Measurements from ENCODE around the gene NAT14.

NAT14 gene

DNA sequence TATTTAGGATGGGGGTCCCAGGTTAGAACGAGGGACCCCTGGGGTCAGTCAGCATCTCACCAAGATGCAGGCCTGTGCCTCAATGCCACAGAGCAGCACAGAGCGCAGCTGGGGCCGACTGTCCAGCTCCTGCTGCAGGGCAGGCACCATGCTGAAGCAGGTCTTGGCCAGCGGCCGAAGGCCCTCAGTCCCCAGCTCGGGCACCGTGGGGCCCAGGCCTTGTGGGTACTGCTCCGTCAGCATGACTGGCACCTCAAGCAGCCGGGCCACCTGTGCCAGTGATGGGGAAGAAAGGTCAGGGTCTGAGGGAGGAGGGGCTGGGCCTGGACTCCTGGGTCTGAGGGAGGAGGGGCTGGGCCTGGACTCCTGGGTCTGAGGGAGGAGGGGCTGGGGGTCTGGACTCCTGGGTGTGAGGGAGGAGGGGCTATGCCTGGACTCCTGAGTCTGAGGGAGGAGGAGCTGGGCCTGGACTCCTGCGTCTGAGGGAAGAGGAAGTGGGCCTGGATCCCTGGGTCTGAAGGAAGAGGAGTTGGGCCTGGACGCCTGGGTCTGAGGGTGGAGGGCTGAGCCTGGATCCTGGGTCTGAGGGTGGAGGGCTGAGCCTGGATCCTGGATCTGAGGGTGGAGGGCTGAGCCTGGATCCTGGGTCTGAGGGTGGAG lies 29.3 kb upstream of the NAT14 start:
- Histone ChIP-seq H2AFZ (ENCODE audit: low read length) (no peak overlapping the region), H3F3A (ENCODE audit: insufficient read depth, low read length) (0 out of 2 replicates have a peak, but pooled peaks cover 4% of the 10 kb centered on the region), H4K20me1 (ENCODE audit: insufficient read depth, low read length) (no peaks in the 10 kb centered on the region), H3K4me3 (ENCODE audit: low read length) (no peak overlapping the region), H3K9me3 (replicated peaks; ENCODE audit: insufficient read depth, low read length) (no peaks in the 10 kb centered on the region), H3K36me3 (replicated peaks; ENCODE audit: insufficient read depth, low read length) (no peaks in the 10 kb centered on the region), H3K79me2 (ENCODE audit: low read length) (no peaks in the 10 kb centered on the region), H3K9me2 (replicated peaks; ENCODE audit: insufficient read depth, low read length) (no peaks in the 10 kb centered on the region), H3K4me1 (ENCODE audit: low read length) (no peaks in the 10 kb centered on the region), H3K27ac (ENCODE audit: low read length) (no peak overlapping the region), H3K27me3 (replicated peaks; ENCODE audit: insufficient read depth, low read length) (peaks cover 12% of the 10 kb centered on the region), H3K9ac (ENCODE audit: low read length) (no peak overlapping the region), H3K4me2 (ENCODE audit: low read depth, low read length) (no peak overlapping the region)
- no peak for DNase-seq
- TF ChIP-seq EZH2phosphoT487 (IDR thresholded peaks at IDR 0.05; ENCODE audit: low read length), result no peak
- no peak for TF ChIP-seq CTCF (IDR thresholded peaks at IDR 0.05; ENCODE audit: low read length)
- no peak for TF ChIP-seq EZH2 (optimal IDR thresholded peaks at IDR 0.05; ENCODE audit: low read depth, low read length)

- DNase-seq, result no peak
- peaks cover 10% of the 10 kb centered on the region for H3K27me3 ChIP-seq (replicated peaks; ENCODE audit: insufficient read depth, low read length)
- no peak overlapping the region for H3K4me3 ChIP-seq (ENCODE audit: low read length)
- TF ChIP-seq EZH2 (optimal IDR thresholded peaks at IDR 0.05; ENCODE audit: low read depth, low read length) (no peak), CTCF (IDR thresholded peaks at IDR 0.05; ENCODE audit: low read length) (no peak), EZH2phosphoT487 (IDR thresholded peaks at IDR 0.05; ENCODE audit: low read length) (no peak)
- no peaks in the 10 kb centered on the region for H3K9me3 ChIP-seq (replicated peaks; ENCODE audit: insufficient read depth, low read length)
- H3K27ac ChIP-seq (ENCODE audit: low read length), result no peak overlapping the region
- H3K9ac ChIP-seq (ENCODE audit: low read length), result no peak overlapping the region
- no peaks in the 10 kb centered on the region for H3K4me1 ChIP-seq (ENCODE audit: low read length)
- no peaks in the 10 kb centered on the region for H4K20me1 ChIP-seq (ENCODE audit: insufficient read depth, low read length)
- H3K4me2 ChIP-seq (ENCODE audit: low read depth, low read length), result no peak overlapping the region
- H2AFZ ChIP-seq (ENCODE audit: low read length), result no peak overlapping the region
- no peaks in the 10 kb centered on the region for H3K36me3 ChIP-seq (replicated peaks; ENCODE audit: insufficient read depth, low read length)
- H3K79me2 ChIP-seq (ENCODE audit: low read length), result peaks cover 3% of the 10 kb centered on the region; the same call in 1 of the 2 replicates
- no peaks in the 10 kb centered on the region for H3K9me2 ChIP-seq (replicated peaks; ENCODE audit: insufficient read depth, low read length)
- H3F3A ChIP-seq (ENCODE audit: insufficient read depth, low read length), result 0 out of 2 replicates have a peak, but pooled peaks cover 4% of the 10 kb centered on the region
Observed at GRCh38 chr19:55456347-55456746, 28.6 kb upstream of the NAT14 start.

DNA sequence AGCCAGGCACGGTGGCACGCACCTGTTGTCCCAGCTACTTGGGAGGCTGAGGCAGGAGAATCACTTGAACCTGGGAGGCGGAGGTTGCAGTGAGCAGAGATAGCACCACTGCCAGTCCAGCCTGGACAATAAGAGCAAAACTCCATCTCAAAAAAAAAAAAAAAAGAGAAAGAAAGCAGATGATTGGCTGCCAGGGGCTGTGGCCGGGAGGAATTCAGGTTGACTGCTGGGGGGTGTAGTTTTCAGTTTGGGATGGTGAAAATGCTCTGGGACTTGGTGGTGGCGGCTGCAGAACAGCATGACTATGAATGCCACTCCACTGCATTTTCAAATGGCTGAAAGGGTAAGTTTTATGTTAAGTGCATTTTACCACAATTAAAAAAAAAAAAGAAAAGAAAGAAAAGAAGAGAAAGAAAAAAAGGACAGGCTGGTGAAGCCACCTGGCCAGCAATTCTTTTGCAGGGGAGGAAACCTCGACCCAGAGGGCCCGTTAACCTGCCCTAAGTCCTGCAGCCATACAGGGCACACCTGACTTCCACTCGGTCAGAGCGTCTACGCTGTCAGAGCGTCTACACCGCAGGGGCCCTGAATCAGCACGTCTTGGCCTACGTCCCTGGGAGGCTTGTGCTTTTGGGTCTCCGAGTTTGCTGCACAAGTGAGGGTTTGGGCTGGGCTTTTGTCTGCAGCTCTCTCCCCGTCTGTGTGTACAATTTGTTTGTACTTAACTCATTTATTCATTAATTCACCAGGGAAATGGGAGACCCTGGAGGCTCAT lies 27.1 kb upstream of the NAT14 start:
- TF ChIP-seq CTCF (IDR thresholded peaks at IDR 0.05; ENCODE audit: low read length) (no peak), EZH2 (optimal IDR thresholded peaks at IDR 0.05; ENCODE audit: low read depth, low read length) (no peak)
- no peak for DNase-seq
- H3K79me2 ChIP-seq (ENCODE audit: low read length), result peaks cover 4% of the 10 kb centered on the region; the same call in 1 of the 2 replicates
- H3K4me2 ChIP-seq (ENCODE audit: low read depth, low read length), result no peak overlapping the region
- H3K9me3 ChIP-seq (replicated peaks; ENCODE audit: insufficient read depth, low read length), result no peaks in the 10 kb centered on the region
- 0 out of 2 replicates have a peak, but pooled peaks cover 4% of the 10 kb centered on the region for H3F3A ChIP-seq (ENCODE audit: insufficient read depth, low read length)
- H3K27me3 ChIP-seq (replicated peaks; ENCODE audit: insufficient read depth, low read length), result peaks cover 7% of the 10 kb centered on the region
- no peak overlapping the region for H2AFZ ChIP-seq (ENCODE audit: low read length)
- H3K36me3 ChIP-seq (replicated peaks; ENCODE audit: insufficient read depth, low read length), result no peaks in the 10 kb centered on the region
- H3K9me2 ChIP-seq (replicated peaks; ENCODE audit: insufficient read depth, low read length), result no peaks in the 10 kb centered on the region
- 0 out of 2 replicates have a peak, but pooled peaks cover 5% of the 10 kb centered on the region for H3K4me1 ChIP-seq (ENCODE audit: low read length)
- H4K20me1 ChIP-seq (ENCODE audit: insufficient read depth, low read length), result no peaks in the 10 kb centered on the region
- H3K9ac ChIP-seq (ENCODE audit: low read length), result no peak overlapping the region
- H3K4me3 ChIP-seq (ENCODE audit: low read length), result no peak overlapping the region
- H3K27ac ChIP-seq (ENCODE audit: low read length), result no peak overlapping the region

All from MM.1S (cell line).